HEK293 (cell line): Measurements from ENCODE around the gene NOD2.

ENCODE experiments used
- CTCF ChIA-PET: fragments of 350-600 bp; formaldehyde crosslinking; extraction: SDS; loops from one replicate; lab custom pipeline; 2021; ENCODE audit warnings: antibody characterized with exemption; lab: Yijun Ruan, JAX
- POLR2A ChIA-PET: fragments of 300-600 bp; formaldehyde crosslinking; extraction: SDS; loops from one replicate; lab custom pipeline; 2020; ENCODE audit warnings: antibody characterized with exemption, inconsistent platforms; lab: Yijun Ruan, JAX
- H3K27ac ChIP-seq: fragments of 200-500 bp; sonication (Bioruptor generic); 2 replicates; pipeline ENCODE4 v1.5.1; 2014; ENCODE audit warnings: low read depth, low read length, control low read depth, inconsistent platforms; ENCODE audit errors: extremely low read depth
- H3K36me3 ChIP-seq, 2 experiments: fragments of 200-500 bp in 1 of 2; sonication (Bioruptor generic) in 1 of 2; 1 replicate in 1 of 2; 2 replicates in 1 of 2; pipeline ENCODE4 v1.5.1; 2014 to 2017; ENCODE audit warnings: inconsistent platforms in 2 of 2, low read length in 2 of 2; ENCODE audit not compliant: control insufficient read depth in 2 of 2, insufficient read depth in 1 of 2
- H3K4me1 ChIP-seq: fragments of 200-500 bp; sonication (Bioruptor generic); 2 replicates; pipeline ENCODE4 v1.5.1; 2014; ENCODE audit warnings: mild to moderate bottlenecking, low read length, inconsistent platforms; ENCODE audit not compliant: control insufficient read depth, insufficient read depth
- H3K4me3 ChIP-seq: 2 replicates; pipeline ENCODE4 v1.5.1; 2011; ENCODE audit warnings: low read depth, mild to moderate bottlenecking, control low read depth, low read length, moderate library complexity
- H3K9me3 ChIP-seq: fragments of 200-500 bp; sonication (Bioruptor generic); 2 replicates; pipeline ENCODE4 v1.5.1; 2014; ENCODE audit warnings: low read depth, low read length, inconsistent platforms; ENCODE audit not compliant: control insufficient read depth, insufficient read depth
- FEZF1 ChIP-seq: fragments of 450-650 bp; formaldehyde crosslinking; IDR thresholded peaks from 2 replicates; pipeline ENCODE4 v1.5.1; 2016; ENCODE audit warnings: missing biosample characterization, missing genetic modification characterization
- HOXD13 ChIP-seq: sonication (generic); formaldehyde crosslinking; IDR thresholded peaks from 2 replicates; pipeline ENCODE4 v1.8.0; 2022; ENCODE audit warnings: missing genetic modification reagents, borderline replicate concordance
- IKZF3 ChIP-seq: fragments of 450-650 bp; IDR thresholded peaks from 2 replicates; pipeline ENCODE4 v1.5.0; 2018; ENCODE audit warnings: missing biosample characterization, mild to moderate bottlenecking, missing genetic modification characterization, moderate library complexity
- PBX3 ChIP-seq: sonication (generic); formaldehyde crosslinking; IDR thresholded peaks from 2 replicates; pipeline ENCODE4 v1.8.1; 2022; ENCODE audit warnings: mild to moderate bottlenecking, moderate library complexity, missing genetic modification reagents
- ZBTB6 ChIP-seq: fragments of 450-650 bp; formaldehyde crosslinking; IDR thresholded peaks from 2 replicates; pipeline ENCODE4 v1.5.1; 2017; ENCODE audit warnings: missing biosample characterization, missing genetic modification characterization
- ZFP3 ChIP-seq: fragments of 450-650 bp; formaldehyde crosslinking; IDR thresholded peaks from 2 replicates; pipeline ENCODE4 v1.5.1; 2016; ENCODE audit warnings: low read depth, missing biosample characterization, missing genetic modification characterization
- ZNF146 ChIP-seq: fragments of 450-650 bp; formaldehyde crosslinking; IDR thresholded peaks from 2 replicates; pipeline ENCODE4 v1.5.1; 2016; ENCODE audit warnings: missing biosample characterization, missing genetic modification characterization
- ZNF148 ChIP-seq: fragments of 450-650 bp; formaldehyde crosslinking; IDR thresholded peaks from 2 replicates; pipeline ENCODE4 v1.5.0; 2017; ENCODE audit warnings: missing biosample characterization, missing genetic modification characterization, borderline replicate concordance
- ZNF23 ChIP-seq: fragments of 450-650 bp; formaldehyde crosslinking; IDR thresholded peaks from 2 replicates; pipeline ENCODE4 v1.5.1; 2016; ENCODE audit warnings: missing biosample characterization, missing genetic modification characterization, borderline replicate concordance
- ZNF391 ChIP-seq: fragments of 450-650 bp; formaldehyde crosslinking; IDR thresholded peaks from 2 replicates; pipeline ENCODE4 v1.5.1; 2016; ENCODE audit warnings: low read depth, missing biosample characterization, missing genetic modification characterization, borderline replicate concordance
- ZNF423 ChIP-seq: fragments of 450-650 bp; formaldehyde crosslinking; IDR thresholded peaks from 2 replicates; pipeline ENCODE4 v1.5.1; 2016; ENCODE audit warnings: missing biosample characterization, missing genetic modification characterization
- ZNF510 ChIP-seq: fragments of 450-650 bp; formaldehyde crosslinking; IDR thresholded peaks from 2 replicates; pipeline ENCODE4 v1.5.1; 2018; ENCODE audit warnings: mild to moderate bottlenecking, missing genetic modification characterization, missing biosample characterization; ENCODE audit not compliant: insufficient replicate concordance
- ZNF521 ChIP-seq: fragments of 450-650 bp; formaldehyde crosslinking; IDR thresholded peaks from 2 replicates; pipeline ENCODE4 v1.5.1; 2017; ENCODE audit warnings: missing biosample characterization, mild to moderate bottlenecking, missing genetic modification characterization
- ZNF555 ChIP-seq: fragments of 450-650 bp; formaldehyde crosslinking; conservative IDR thresholded peaks from 2 replicates; pipeline ENCODE4 v1.5.1; 2017; ENCODE audit warnings: missing biosample characterization, mild to moderate bottlenecking, missing genetic modification characterization, inconsistent platforms
- ZNF621 ChIP-seq: fragments of 450-650 bp; formaldehyde crosslinking; IDR thresholded peaks from 2 replicates; pipeline ENCODE4 v1.5.1; 2017; ENCODE audit warnings: missing biosample characterization, missing genetic modification characterization
- ZNF670 ChIP-seq: fragments of 450-650 bp; formaldehyde crosslinking; IDR thresholded peaks from 2 replicates; pipeline ENCODE4 v1.5.1; 2016; ENCODE audit warnings: missing biosample characterization, missing genetic modification characterization, low read depth
- ZNF704 ChIP-seq: fragments of 450-650 bp; formaldehyde crosslinking; IDR thresholded peaks from 2 replicates; pipeline ENCODE4 v1.5.1; 2016; ENCODE audit warnings: missing biosample characterization, missing genetic modification characterization

Gene NOD2

GRCh38 chr16:50688083-50688482, 5.3 kb upstream of the NOD2 start:
- no peak overlapping the region for H3K27ac ChIP-seq
- no peaks in the 10 kb centered on the region for H3K4me1 ChIP-seq
- no peaks in the 10 kb centered on the region for H3K9me3 ChIP-seq
- CTCF ChIA-PET, result interaction anchor here (2.5 kb wide), 1 partner anchor 16 kb away, joined by 11 read pairs; no protein-coding TSS in a partner anchor
- POLR2A ChIA-PET, result no interaction called here
- no peaks in the 10 kb centered on the region for H3K36me3 ChIP-seq
- no peak for TF ChIP-seq ZNF510 (tag by site-specific recombination)
- TF ChIP-seq ZNF704, result no peak
- TF ChIP-seq ZFP3 (tag by site-specific recombination), result no peak
- TF ChIP-seq ZNF621 (tag by site-specific recombination), result no peak
- TF ChIP-seq ZNF423 (tag by site-specific recombination), result no peak
- TF ChIP-seq ZNF670 (tag by site-specific recombination), result no peak
- TF ChIP-seq PBX3, result no peak
- no peak for TF ChIP-seq IKZF3
- no peak for TF ChIP-seq ZNF23 (tag by site-specific recombination)
- no peak for TF ChIP-seq ZNF146 (tag by site-specific recombination)
- TF ChIP-seq ZNF521 (tag by site-specific recombination), result no peak
- no peak for TF ChIP-seq ZNF148 (tag by site-specific recombination)
- no peak for TF ChIP-seq HOXD13 (CRISPR knock-in tag)
- TF ChIP-seq ZNF391, result no peak
- TF ChIP-seq, all 188 proteins: peak for 0
- H3K4me3 ChIP-seq, result no peak overlapping the region

- H3K4me1 ChIP-seq, result no peaks in the 10 kb centered on the region
- TF ChIP-seq ZBTB6, result no peak
- no peak for TF ChIP-seq FEZF1 (tag by site-specific recombination)
- TF ChIP-seq ZNF555 (tag by site-specific recombination), result no peak
- TF ChIP-seq, all 188 proteins: peak for 0
- CTCF ChIA-PET, result interaction anchor here (2.0 kb wide), 1 partner anchor 17 kb away, joined by 7 read pairs; no protein-coding TSS in a partner anchor
- POLR2A ChIA-PET, result no interaction called here
- Histone ChIP-seq H3K36me3 (no peaks in the 10 kb centered on the region), H3K4me3 (no peak overlapping the region), H3K9me3 (no peaks in the 10 kb centered on the region), H3K27ac (no peak overlapping the region)
Measured at GRCh38 chr16:50688867-50689266, 4.5 kb upstream of the NOD2 start.
